GM18526 (cell line): ENCODE data around the gene MME.

Source experiments
- POLR2A ChIP-seq: IDR thresholded peaks from 3 replicates; pipeline ENCODE4 v1.6.1; 2011; ENCODE audit not compliant: insufficient read length; ENCODE audit errors: extremely low read depth

The MME gene

DNA sequence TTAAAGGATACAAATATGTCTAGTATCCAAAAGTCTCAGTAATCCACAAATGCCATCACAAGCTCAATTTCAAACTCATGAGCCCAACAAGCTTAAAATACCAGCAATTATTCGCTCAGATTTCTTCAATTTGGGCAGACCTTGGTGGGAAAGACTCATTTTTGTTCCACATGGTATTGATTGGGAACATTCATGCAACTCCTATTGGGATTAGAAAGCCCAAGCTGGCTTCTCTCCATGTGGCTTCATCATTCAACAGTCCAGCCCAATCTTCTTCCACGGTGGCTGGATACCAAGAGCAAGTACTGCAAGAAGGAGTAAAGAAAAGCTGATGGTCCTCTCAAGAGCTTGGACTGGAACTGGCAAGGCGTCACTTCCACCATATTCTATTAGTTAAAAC is 147.0 kb downstream of the MME start:
- TF ChIP-seq POLR2A = no peak

DNA sequence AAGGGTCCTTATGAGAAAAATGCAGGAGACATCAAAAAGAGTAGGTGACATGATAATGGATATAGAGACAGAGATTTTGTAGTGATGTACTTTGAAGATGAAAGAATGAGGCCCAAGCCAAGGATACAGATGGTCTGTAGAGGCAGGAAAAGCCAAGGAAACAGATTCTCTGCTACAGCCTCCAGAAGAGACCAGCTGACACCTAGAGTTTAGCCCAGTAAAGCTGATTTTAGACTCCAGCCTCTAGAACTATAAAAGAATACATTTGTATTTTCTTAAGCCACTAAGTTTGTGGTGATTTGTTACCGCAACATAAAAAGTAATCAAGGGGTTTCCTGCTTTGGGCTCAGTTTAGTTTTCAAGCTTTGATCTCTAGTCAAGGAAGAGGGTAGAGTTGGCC is 148.6 kb downstream of the MME start:
- no peak for TF ChIP-seq POLR2A

DNA sequence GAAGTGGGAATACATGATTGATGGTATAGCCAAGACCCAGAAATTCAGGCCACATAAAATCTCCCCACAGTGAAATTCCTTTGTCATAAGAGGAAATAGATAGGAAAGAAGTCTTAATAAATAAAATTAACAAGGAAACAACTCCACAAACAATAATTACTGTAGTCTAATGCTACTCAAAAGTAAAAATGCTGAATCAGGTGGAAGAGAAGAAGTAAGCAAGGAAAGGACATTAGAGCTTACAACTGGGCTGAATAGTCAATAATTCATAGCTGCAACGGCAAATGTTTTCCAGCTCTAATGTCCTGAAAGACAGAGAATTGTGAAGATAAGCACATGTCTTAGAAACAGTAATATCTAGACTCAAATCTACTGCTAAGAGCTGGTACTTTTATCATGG is 149.0 kb downstream of the MME start:
- no peak for TF ChIP-seq POLR2A

DNA sequence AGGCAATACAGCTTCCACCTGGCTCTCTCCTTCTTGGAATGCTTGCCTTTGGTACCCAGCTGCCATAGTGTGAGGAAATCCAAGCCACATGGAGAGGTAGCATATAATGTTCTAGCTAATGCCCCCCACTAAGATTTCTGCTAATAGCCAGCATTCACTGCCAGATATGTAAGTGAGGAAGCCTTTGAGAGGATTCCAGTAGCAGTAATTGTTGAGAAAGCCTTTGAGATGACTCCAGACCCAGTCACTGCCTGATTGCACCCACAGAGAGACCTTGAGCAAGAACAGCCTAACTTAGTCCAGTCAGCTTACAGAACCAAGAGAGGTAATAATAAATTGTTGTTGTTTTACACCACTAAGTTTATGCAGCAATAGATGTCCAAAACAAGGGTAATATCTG is 150.3 kb downstream of the MME start:
- TF ChIP-seq POLR2A = no peak

DNA sequence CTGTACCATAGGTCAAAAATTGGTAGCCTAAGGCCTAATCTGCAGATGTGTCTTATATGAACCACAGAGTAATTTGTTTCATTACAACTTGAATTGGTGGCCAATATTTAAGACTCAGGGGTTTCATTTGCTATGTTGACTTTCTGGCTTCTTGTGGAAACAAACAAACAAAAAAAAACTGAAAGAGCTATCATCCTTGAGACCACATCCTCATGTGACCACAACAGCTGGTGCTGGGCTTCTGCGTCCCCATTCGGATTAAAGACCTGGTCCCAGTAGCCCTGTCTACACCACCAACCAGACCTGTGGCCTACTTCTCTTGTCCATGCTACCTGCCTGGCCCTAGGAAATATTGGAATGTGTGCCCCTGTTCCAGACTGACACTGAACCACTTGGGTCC is 151.7 kb downstream of the MME start:
- no peak for TF ChIP-seq POLR2A

DNA sequence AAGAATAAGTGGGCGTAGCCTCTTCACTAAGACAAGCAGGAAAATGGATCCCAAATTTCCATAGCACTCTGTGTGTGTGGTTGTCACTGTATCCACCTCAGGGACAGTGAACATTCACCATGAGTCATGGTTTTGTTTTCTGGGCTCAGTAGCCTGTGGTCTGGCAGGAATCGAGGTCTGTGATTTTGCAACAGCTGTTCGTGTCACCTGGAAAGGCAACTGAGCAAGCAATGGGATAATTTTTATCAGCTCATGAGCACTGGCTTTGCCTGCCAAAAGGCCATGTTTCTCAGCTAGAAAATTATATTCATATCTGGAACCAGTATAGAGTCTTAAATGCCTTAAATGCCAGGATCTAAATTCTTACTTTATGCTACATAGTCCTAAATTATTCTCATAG is 152.5 kb downstream of the MME start:
- no peak for TF ChIP-seq POLR2A

DNA sequence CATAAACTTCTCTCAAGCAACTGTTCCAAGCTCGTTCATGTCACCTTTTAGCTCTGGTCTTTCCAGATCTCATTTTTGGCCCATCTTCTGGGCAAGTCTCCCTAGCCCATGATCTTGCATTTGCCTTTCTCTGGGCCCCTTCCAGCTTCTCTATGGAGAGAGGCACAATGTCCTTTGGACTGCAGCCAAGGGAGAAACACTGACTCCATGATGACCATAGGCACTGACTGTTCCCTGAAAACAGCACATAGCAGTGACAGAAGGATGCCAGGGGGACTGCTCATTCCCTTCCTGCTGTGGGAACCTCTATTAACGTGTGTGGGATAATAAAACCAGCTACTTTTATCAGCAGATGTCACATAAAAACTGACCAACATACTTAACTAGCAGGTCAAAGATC is 153.1 kb downstream of the MME start:
- TF ChIP-seq POLR2A = no peak
